WTC11 (cell line): ENCODE results near the gene GXYLT2. TPM values are rescaled to one million over a fixed set of nuclear protein-coding genes. Genes with fewer than 3 reads are reported as not detected.

ENCODE experiments used
- ATAC-seq: fragments of 200-7000 bp; cut with Tn5 transposase; 2 replicates; pipeline ENCODE4 v1.10.0; 2021; ENCODE audit warnings: mild to moderate bottlenecking, moderate library complexity
- CTCF ChIA-PET: fragments of 300-600 bp; sonication (Branson Sonifier 250); formaldehyde crosslinking; loops from one replicate; lab custom pipeline; 2021; ENCODE audit warnings: antibody characterized with exemption; lab: Charles Lee
- POLR2A ChIA-PET: fragments of 350-600 bp; sonication (Branson Sonifier 250); formaldehyde crosslinking; loops from one replicate; lab custom pipeline; 2021; ENCODE audit warnings: antibody characterized with exemption; lab: Charles Lee
- DNase-seq: peaks from one replicate; pipeline ENCODE4 v3.0.0; 2021; ENCODE audit warnings: low spot score
- H3K27ac Mint-ChIP-seq: 2 replicates; pipeline ENCODE4 v1.8.0; 2021; ENCODE audit warnings: mixed read lengths
- H3K27me3 Mint-ChIP-seq: 2 replicates; pipeline ENCODE4 v1.8.0; 2021; ENCODE audit warnings: low read depth, mild to moderate bottlenecking, moderate library complexity, mixed read lengths
- H3K36me3 Mint-ChIP-seq: 2 replicates; pipeline ENCODE4 v1.8.0; 2021; ENCODE audit warnings: mixed read lengths
- H3K4me1 Mint-ChIP-seq: 2 replicates; pipeline ENCODE4 v1.8.0; 2022; ENCODE audit warnings: mixed read lengths
- H3K4me3 Mint-ChIP-seq: 2 replicates; pipeline ENCODE4 v1.8.0; 2021; ENCODE audit warnings: mild to moderate bottlenecking, moderate library complexity, mixed read lengths
- H3K9me3 Mint-ChIP-seq: 2 replicates; pipeline ENCODE4 v1.8.0; 2021; ENCODE audit warnings: mixed read lengths
- CREB1 ChIP-seq: sonication (generic); formaldehyde crosslinking; IDR thresholded peaks from 2 replicates; pipeline ENCODE4 v1.8.0; 2023; ENCODE audit warnings: mild to moderate bottlenecking, missing genetic modification reagents
- EMX1 ChIP-seq: fragments of 250-450 bp; sonication (Bioruptor Pico); IDR thresholded peaks from 2 replicates; pipeline ENCODE4 v1.8.0; 2021; ENCODE audit warnings: mild to moderate bottlenecking
- FOXP1 ChIP-seq: sonication (generic); formaldehyde crosslinking; IDR thresholded peaks from 2 replicates; pipeline ENCODE4 v1.8.0; 2022; ENCODE audit warnings: missing genetic modification reagents, mild to moderate bottlenecking, moderate library complexity, borderline replicate concordance
- HMGA2 ChIP-seq: fragments of 250-450 bp; sonication (Bioruptor Pico); IDR thresholded peaks from 2 replicates; pipeline ENCODE4 v1.4.0; 2021; ENCODE audit warnings: mild to moderate bottlenecking, moderate library complexity
- NR1H2 ChIP-seq: sonication (generic); formaldehyde crosslinking; IDR thresholded peaks from 2 replicates; pipeline ENCODE4 v1.9.0; 2021; ENCODE audit warnings: mild to moderate bottlenecking, moderate library complexity, missing genetic modification reagents
- ZBTB21 ChIP-seq: sonication (generic); formaldehyde crosslinking; IDR thresholded peaks from 2 replicates; pipeline ENCODE4 v1.8.1; 2023; ENCODE audit warnings: mild to moderate bottlenecking, missing genetic modification reagents, borderline replicate concordance
- total RNA-seq: library from RNA; stranded (reverse); gene quantifications from 3 replicates; pipeline ENCODE4 v1.2.3, GENCODE V29; 2021
- TF ChIP-seq, protein P1 (sequence below): fragments of 250-450 bp; sonication (Bioruptor Pico); IDR thresholded peaks from 2 replicates; pipeline ENCODE4 v2.1.2; 2022; ENCODE audit warnings: mild to moderate bottlenecking, moderate library complexity
- TF ChIP-seq, protein P2 (sequence below): fragments of 250-450 bp; sonication (Bioruptor Pico); IDR thresholded peaks from 2 replicates; pipeline ENCODE4 v1.9.0; 2021; ENCODE audit warnings: mild to moderate bottlenecking
- TF ChIP-seq, protein P3 (sequence below): fragments of 200-600 bp; IDR thresholded peaks from 2 replicates; pipeline ENCODE4 v1.8.0; 2022; ENCODE audit warnings: antibody characterized with exemption
- TF ChIP-seq, protein P4 (sequence below): sonication (generic); formaldehyde crosslinking; IDR thresholded peaks from 2 replicates; pipeline ENCODE4 v1.8.0; 2022; ENCODE audit warnings: mild to moderate bottlenecking, missing genetic modification reagents
- TF ChIP-seq, protein P5 (sequence below): sonication (generic); formaldehyde crosslinking; IDR thresholded peaks from 2 replicates; pipeline ENCODE4 v1.8.0; 2022; ENCODE audit warnings: mild to moderate bottlenecking, missing genetic modification reagents
- TF ChIP-seq, protein P6 (sequence below): sonication (generic); formaldehyde crosslinking; IDR thresholded peaks from 2 replicates; pipeline ENCODE4 v1.8.0; 2023; ENCODE audit warnings: missing genetic modification reagents, mild to moderate bottlenecking, borderline replicate concordance

The GXYLT2 gene
- total RNA-seq, 1 experiment from 2014 or later = 6.5 TPM

DNA sequence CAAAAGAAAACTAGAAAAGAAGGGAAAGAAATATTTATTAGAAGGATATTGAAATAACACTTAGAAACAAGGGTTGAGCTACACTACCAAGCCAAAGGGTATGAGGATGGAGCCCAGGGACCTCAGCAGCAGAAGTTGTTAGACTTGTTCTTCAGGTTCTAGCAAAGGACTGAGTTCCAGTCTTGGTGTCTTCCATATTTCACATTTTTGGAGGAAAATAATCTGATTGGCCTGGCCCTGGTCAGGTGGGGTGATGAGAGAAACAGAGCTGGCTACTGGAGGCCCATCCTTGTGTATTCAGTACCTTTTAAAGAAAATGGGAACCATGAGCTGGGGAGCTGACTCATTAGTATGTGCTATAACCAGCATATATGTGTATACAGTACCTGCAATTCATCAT, 137.0 kb downstream of the GXYLT2 start (continued):
- TF ChIP-seq, protein P1, sequence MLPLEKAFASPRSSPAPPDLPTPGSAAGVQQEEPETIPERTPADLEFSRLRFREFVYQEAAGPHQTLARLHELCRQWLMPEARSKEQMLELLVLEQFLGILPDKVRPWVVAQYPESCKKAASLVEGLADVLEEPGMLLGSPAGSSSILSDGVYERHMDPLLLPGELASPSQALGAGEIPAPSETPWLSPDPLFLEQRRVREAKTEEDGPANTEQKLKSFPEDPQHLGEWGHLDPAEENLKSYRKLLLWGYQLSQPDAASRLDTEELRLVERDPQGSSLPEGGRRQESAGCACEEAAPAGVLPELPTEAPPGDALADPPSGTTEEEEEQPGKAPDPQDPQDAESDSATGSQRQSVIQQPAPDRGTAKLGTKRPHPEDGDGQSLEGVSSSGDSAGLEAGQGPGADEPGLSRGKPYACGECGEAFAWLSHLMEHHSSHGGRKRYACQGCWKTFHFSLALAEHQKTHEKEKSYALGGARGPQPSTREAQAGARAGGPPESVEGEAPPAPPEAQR (CRISPR knock-in tag) = no peak
- TF ChIP-seq, protein P2, sequence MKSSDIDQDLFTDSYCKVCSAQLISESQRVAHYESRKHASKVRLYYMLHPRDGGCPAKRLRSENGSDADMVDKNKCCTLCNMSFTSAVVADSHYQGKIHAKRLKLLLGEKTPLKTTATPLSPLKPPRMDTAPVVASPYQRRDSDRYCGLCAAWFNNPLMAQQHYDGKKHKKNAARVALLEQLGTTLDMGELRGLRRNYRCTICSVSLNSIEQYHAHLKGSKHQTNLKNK (CRISPR knock-in tag) = no peak
- TF ChIP-seq HMGA2 (CRISPR knock-in tag) (no peak), FOXP1 (no peak), CREB1 (no peak)
- TF ChIP-seq, protein P3, sequence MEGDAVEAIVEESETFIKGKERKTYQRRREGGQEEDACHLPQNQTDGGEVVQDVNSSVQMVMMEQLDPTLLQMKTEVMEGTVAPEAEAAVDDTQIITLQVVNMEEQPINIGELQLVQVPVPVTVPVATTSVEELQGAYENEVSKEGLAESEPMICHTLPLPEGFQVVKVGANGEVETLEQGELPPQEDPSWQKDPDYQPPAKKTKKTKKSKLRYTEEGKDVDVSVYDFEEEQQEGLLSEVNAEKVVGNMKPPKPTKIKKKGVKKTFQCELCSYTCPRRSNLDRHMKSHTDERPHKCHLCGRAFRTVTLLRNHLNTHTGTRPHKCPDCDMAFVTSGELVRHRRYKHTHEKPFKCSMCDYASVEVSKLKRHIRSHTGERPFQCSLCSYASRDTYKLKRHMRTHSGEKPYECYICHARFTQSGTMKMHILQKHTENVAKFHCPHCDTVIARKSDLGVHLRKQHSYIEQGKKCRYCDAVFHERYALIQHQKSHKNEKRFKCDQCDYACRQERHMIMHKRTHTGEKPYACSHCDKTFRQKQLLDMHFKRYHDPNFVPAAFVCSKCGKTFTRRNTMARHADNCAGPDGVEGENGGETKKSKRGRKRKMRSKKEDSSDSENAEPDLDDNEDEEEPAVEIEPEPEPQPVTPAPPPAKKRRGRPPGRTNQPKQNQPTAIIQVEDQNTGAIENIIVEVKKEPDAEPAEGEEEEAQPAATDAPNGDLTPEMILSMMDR = no peak

DNA sequence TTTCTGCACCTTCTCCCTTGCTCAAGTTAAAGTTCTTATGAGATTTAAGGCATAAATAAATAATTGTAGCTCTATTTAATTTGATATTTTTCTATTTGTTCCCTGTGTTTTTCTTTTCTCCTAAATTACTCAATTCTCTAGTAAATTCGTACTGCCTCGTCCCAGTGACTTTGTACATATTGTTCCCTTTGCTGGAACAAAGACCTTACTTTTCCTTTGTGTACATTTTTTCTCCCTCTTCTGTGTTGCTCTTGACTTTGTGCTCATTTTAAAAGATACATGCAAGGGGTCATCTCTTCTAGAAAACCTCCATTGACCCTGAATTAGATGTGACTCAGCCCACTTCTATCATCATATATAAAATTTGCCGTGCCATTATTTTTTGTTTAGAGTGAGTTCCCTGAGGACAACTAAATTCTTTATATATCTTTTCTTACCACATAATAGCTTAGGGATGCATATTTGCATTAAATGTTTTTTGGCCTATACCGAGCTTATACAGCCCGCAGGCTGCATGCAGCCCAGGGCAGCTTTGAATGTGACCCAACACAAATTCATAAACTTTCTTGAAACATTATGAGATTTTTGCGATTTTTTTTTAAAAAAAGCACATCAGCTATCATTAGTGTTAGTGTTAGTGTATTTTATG, 138.4 kb downstream of the GXYLT2 start:
- H3K27ac Mint-ChIP-seq = peak overlapping the region; percentile 69
- H3K4me1 Mint-ChIP-seq = peaks cover 77% of the 10 kb centered on the region
- ATAC-seq = no peak
- TF ChIP-seq, protein P4, sequence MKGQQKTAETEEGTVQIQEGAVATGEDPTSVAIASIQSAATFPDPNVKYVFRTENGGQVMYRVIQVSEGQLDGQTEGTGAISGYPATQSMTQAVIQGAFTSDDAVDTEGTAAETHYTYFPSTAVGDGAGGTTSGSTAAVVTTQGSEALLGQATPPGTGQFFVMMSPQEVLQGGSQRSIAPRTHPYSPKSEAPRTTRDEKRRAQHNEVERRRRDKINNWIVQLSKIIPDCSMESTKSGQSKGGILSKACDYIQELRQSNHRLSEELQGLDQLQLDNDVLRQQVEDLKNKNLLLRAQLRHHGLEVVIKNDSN (CRISPR knock-in tag) = no peak
- TF ChIP-seq, protein P5, sequence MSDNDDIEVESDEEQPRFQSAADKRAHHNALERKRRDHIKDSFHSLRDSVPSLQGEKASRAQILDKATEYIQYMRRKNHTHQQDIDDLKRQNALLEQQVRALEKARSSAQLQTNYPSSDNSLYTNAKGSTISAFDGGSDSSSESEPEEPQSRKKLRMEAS (CRISPR knock-in tag) = no peak
- TF ChIP-seq, protein P6, sequence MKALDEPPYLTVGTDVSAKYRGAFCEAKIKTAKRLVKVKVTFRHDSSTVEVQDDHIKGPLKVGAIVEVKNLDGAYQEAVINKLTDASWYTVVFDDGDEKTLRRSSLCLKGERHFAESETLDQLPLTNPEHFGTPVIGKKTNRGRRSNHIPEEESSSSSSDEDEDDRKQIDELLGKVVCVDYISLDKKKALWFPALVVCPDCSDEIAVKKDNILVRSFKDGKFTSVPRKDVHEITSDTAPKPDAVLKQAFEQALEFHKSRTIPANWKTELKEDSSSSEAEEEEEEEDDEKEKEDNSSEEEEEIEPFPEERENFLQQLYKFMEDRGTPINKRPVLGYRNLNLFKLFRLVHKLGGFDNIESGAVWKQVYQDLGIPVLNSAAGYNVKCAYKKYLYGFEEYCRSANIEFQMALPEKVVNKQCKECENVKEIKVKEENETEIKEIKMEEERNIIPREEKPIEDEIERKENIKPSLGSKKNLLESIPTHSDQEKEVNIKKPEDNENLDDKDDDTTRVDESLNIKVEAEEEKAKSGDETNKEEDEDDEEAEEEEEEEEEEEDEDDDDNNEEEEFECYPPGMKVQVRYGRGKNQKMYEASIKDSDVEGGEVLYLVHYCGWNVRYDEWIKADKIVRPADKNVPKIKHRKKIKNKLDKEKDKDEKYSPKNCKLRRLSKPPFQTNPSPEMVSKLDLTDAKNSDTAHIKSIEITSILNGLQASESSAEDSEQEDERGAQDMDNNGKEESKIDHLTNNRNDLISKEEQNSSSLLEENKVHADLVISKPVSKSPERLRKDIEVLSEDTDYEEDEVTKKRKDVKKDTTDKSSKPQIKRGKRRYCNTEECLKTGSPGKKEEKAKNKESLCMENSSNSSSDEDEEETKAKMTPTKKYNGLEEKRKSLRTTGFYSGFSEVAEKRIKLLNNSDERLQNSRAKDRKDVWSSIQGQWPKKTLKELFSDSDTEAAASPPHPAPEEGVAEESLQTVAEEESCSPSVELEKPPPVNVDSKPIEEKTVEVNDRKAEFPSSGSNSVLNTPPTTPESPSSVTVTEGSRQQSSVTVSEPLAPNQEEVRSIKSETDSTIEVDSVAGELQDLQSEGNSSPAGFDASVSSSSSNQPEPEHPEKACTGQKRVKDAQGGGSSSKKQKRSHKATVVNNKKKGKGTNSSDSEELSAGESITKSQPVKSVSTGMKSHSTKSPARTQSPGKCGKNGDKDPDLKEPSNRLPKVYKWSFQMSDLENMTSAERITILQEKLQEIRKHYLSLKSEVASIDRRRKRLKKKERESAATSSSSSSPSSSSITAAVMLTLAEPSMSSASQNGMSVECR (CRISPR knock-in tag) = no peak
- TF ChIP-seq ZBTB21 (CRISPR knock-in tag) (no peak), EMX1 (CRISPR knock-in tag) (no peak), NR1H2 (CRISPR knock-in tag) (no peak)
- H3K9me3 Mint-ChIP-seq = no peaks in the 10 kb centered on the region
- H3K4me3 Mint-ChIP-seq = no peak overlapping the region
- no peaks in the 10 kb centered on the region; the same call in 1 of the 2 replicates for H3K36me3 Mint-ChIP-seq
- no peak for DNase-seq
- no peaks in the 10 kb centered on the region for H3K27me3 Mint-ChIP-seq
- POLR2A ChIA-PET = interaction anchor here (1.1 kb wide), 1 partner anchor 29 kb away, joined by 3 read pairs; the partner anchor contains the start of gene PPP4R2
- CTCF ChIA-PET = no interaction called here

Other genes with a start within 250 kb of the GXYLT2 start
- 24.5 to 29.1 TPM (median 27.2 TPM) in 3 replicates for gene SHQ1, start 39.6 kb upstream of the GXYLT2 start, total RNA-seq
- 70.3 to 80.4 TPM (median 78.1 TPM) in 3 replicates for gene PPP4R2, start 108.8 kb downstream of the GXYLT2 start, total RNA-seq
- 2.3 to 4.3 TPM (median 3.1 TPM) in 3 replicates for gene EBLN2, start 173.6 kb downstream of the GXYLT2 start, total RNA-seq